ENCODE data around the gene IFIT5. TPM values are rescaled to one million over a fixed set of nuclear protein-coding genes. Genes with fewer than 3 reads are reported as not detected.
A peak's percentile ranks its signal among the peaks of the same experiment; 100 is the strongest.
"Not testable (repeated sequence)": the region's sequence is repeated elsewhere in the genome, so short reads cannot be mapped to it uniquely, and the experiment has no call there.

Gene IFIT5
- total RNA-seq, 1 donor from 2014 or later = 25.3 TPM

DNA sequence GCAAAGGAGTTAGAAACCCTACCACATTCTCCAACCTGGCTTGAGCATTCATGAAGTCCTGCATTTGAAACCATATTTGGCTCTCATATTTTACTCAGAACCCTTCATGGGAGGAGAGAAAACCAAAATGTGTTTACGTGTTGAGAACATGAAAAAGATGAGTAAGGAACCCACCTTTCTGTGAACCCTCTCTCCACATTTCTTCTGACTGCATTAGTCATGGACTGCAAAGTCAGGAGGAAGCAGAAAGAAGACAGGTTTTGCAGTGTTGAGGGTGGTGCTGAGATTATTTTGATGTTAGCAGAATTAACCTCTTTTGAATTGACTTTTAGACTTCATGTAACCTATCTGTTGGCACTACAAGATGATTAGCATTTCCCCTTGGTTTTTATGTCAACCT, 31.6 kb upstream of the IFIT5 start:
- H3K4me3 ChIP-seq = no peak overlapping the region
- H3K36me3 ChIP-seq = no peaks in the 10 kb centered on the region
- no peak overlapping the region for H3K27ac ChIP-seq
- intact Hi-C loops (cut with DNase I) = no loop called here
- no peak for ATAC-seq
- TF ChIP-seq, protein P1, sequence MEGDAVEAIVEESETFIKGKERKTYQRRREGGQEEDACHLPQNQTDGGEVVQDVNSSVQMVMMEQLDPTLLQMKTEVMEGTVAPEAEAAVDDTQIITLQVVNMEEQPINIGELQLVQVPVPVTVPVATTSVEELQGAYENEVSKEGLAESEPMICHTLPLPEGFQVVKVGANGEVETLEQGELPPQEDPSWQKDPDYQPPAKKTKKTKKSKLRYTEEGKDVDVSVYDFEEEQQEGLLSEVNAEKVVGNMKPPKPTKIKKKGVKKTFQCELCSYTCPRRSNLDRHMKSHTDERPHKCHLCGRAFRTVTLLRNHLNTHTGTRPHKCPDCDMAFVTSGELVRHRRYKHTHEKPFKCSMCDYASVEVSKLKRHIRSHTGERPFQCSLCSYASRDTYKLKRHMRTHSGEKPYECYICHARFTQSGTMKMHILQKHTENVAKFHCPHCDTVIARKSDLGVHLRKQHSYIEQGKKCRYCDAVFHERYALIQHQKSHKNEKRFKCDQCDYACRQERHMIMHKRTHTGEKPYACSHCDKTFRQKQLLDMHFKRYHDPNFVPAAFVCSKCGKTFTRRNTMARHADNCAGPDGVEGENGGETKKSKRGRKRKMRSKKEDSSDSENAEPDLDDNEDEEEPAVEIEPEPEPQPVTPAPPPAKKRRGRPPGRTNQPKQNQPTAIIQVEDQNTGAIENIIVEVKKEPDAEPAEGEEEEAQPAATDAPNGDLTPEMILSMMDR (IDR thresholded peaks at IDR 0.05) = no peak
- no peak for DNase-seq
- no peaks in the 10 kb centered on the region for H3K27me3 ChIP-seq (ENCODE audit: low read depth)
- no peaks in the 10 kb centered on the region for H3K9me3 ChIP-seq
- no peaks in the 10 kb centered on the region for H3K4me1 ChIP-seq

DNA sequence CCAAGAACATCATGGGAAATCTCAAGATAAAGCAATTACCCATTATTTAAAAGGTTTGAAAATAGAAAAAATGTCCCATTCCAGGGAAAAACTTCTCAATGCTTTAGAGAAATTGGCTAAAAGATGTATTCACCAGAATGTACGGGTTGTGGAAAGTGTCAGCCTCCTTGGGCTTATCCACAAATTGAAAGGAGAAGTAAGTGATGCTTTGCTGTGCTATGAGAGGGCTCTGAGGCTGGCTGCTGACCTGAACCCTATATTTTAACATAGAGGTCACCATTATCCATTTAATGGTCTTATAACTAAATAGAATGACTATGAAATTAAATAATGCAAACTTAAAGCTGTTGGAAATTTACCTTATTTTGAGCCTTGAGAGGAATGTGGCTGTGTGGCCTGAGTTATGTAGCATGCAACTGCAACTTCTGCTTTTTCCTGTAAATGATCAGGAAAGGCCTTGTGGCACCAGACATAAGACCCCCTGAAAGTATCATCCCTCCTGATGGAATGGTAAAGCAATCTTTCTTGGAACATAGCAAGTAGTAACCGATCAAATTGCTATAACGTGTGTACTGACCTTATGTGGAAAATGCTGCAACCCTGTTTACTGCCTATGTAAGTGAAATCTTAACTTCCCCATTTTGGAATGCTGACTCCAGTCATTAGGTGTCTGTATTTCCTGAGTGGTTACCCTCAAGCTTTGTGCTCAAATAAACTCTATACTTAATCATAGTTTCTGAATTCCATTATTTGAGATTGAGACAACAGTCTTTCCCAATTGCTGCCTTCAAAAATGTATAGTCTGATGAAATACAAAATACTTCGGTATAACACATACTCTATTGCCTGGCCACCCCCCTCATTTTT, 29.7 kb upstream of the IFIT5 start:
- DNase-seq (no peak), ATAC-seq (peak; percentile 54 to 82)
- H3K27me3 ChIP-seq (ENCODE audit: low read depth) = no peaks in the 10 kb centered on the region
- H3K4me3 ChIP-seq = no peak overlapping the region
- intact Hi-C loops (cut with DNase I) = no loop called here
- no peaks in the 10 kb centered on the region for H3K4me1 ChIP-seq
- H3K9me3 ChIP-seq = no peaks in the 10 kb centered on the region
- TF ChIP-seq, protein P1 (IDR thresholded peaks at IDR 0.05) = no peak
- peak overlapping the region; percentile 9 for H3K27ac ChIP-seq
- H3K36me3 ChIP-seq = no peaks in the 10 kb centered on the region

DNA sequence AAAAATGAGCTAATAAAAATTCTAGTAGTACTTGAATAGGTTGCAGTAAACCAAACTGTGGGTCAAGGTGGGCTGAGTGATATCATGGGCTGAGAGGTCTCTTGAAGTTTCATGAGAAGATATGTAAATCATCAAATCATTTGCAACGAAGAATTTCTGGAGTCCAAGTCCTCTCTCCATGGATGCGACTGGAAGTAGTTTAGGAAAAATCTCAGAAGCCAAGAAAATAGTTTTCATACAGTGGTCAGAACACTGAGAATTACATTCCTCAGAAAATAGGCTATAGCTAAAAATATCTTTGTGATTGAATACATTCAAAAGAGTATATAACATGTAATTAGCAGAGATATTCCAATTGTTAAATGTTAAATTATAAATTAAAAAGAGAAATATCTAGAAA, 25.6 kb upstream of the IFIT5 start:
- Histone ChIP-seq H3K9me3 (no peaks in the 10 kb centered on the region), H3K4me3 (no peak overlapping the region), H3K36me3 (no peaks in the 10 kb centered on the region), H3K27ac (no peak overlapping the region), H3K4me1 (peaks cover 25% of the 10 kb centered on the region), H3K27me3 (ENCODE audit: low read depth) (no peaks in the 10 kb centered on the region)
- no peak for DNase-seq
- intact Hi-C loops (cut with DNase I) = no loop called here
- TF ChIP-seq, protein P1 (IDR thresholded peaks at IDR 0.05) = no peak
- ATAC-seq = no peak

- Histone ChIP-seq H3K36me3 (no peaks in the 10 kb centered on the region), H3K4me3 (no peak overlapping the region), H3K27ac (no peak overlapping the region), H3K9me3 (no peaks in the 10 kb centered on the region), H3K27me3 (ENCODE audit: low read depth) (no peaks in the 10 kb centered on the region), H3K4me1 (peaks cover 29% of the 10 kb centered on the region)
- TF ChIP-seq, protein P1 (IDR thresholded peaks at IDR 0.05) = peak; percentile 27
- intact Hi-C loops (cut with DNase I) = no loop called here
- DNase-seq (no peak), ATAC-seq (no peak)
Measured at GRCh38 chr10:89389254-89389653, 25.1 kb upstream of the IFIT5 start.

- H3K36me3 ChIP-seq = no peaks in the 10 kb centered on the region
- H3K27me3 ChIP-seq (ENCODE audit: low read depth) = no peaks in the 10 kb centered on the region
- peaks cover 41% of the 10 kb centered on the region for H3K4me1 ChIP-seq
- intact Hi-C loops (cut with DNase I) = no loop called here
- no peak overlapping the region for H3K4me3 ChIP-seq
- ATAC-seq (no peak), DNase-seq (no peak)
- no peak overlapping the region for H3K27ac ChIP-seq
- TF ChIP-seq, protein P1 (IDR thresholded peaks at IDR 0.05) = no peak
- H3K9me3 ChIP-seq = no peaks in the 10 kb centered on the region
Measured at GRCh38 chr10:89390476-89391225, 23.7 kb upstream of the IFIT5 start.

DNA sequence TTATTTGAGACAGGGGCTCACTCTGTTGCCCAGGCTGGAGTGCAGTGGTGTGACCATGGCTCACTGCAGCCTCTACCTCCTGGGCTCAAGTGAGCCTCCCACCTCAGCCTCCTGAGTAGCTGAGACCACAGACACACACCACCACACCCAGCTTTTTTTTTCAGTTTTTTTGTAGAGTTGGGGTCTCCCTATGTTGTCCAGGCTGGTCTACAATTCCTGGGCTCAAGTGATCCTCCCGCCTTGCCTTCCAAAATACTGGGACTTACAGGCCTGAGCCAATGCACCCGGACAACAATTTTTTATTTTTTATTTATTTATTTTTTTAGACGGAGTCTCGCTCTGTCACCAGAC, 23.2 kb upstream of the IFIT5 start:
- not testable (repeated sequence) for H3K27ac ChIP-seq

More for the DNA sequence above, 23.2 kb upstream of the IFIT5 start:
- DNase-seq; H3K9me3 ChIP-seq; H3K36me3 ChIP-seq; H3K4me3 ChIP-seq; H3K27me3 ChIP-seq (ENCODE audit: low read depth); ATAC-seq; intact Hi-C loops (cut with DNase I): not testable (repeated sequence)
- peaks cover 41% of the 10 kb centered on the region for H3K4me1 ChIP-seq
